Measurements from ENCODE around the gene TMEM238.
A peak's percentile ranks its signal among the peaks of the same experiment; 100 is the strongest.
"Not testable (repeated sequence)": the region's sequence is repeated elsewhere in the genome, so short reads cannot be mapped to it uniquely, and the experiment has no call there.

TMEM238 gene

GRCh38 chr19:55407800-55408532, 23.9 kb upstream of the TMEM238 start:
- peak overlapping the region; percentile 78 for H3K4me3 ChIP-seq (ENCODE audit: low read depth, low read length)
- TF ChIP-seq, protein P1, sequence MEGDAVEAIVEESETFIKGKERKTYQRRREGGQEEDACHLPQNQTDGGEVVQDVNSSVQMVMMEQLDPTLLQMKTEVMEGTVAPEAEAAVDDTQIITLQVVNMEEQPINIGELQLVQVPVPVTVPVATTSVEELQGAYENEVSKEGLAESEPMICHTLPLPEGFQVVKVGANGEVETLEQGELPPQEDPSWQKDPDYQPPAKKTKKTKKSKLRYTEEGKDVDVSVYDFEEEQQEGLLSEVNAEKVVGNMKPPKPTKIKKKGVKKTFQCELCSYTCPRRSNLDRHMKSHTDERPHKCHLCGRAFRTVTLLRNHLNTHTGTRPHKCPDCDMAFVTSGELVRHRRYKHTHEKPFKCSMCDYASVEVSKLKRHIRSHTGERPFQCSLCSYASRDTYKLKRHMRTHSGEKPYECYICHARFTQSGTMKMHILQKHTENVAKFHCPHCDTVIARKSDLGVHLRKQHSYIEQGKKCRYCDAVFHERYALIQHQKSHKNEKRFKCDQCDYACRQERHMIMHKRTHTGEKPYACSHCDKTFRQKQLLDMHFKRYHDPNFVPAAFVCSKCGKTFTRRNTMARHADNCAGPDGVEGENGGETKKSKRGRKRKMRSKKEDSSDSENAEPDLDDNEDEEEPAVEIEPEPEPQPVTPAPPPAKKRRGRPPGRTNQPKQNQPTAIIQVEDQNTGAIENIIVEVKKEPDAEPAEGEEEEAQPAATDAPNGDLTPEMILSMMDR (IDR thresholded peaks at IDR 0.05; ENCODE audit: low read depth, low read length), result no peak

DNA sequence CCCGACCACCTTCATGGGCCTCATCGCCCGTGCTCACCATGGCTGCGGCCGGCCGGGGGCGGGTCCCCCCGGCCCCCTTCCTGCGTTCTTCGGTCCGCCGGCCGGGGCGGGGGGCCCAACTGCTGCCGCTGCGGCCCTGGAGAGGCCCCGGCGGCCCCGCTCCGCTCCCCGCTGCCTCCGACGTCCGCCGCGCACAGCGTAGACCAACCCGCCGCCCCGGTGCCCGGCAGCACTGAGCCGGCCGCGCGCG, 23.4 kb upstream of the TMEM238 start, which contains the start of gene UBE2S:
Gene UBE2S (minus strand): TSS at position 239 of the 250 bp plus-strand sequence. CDS start 199 bp downstream, at position 40.
- peak within 1 kb of the TSS; percentile 78 for H3K4me3 ChIP-seq (ENCODE audit: low read depth, low read length)

DNA sequence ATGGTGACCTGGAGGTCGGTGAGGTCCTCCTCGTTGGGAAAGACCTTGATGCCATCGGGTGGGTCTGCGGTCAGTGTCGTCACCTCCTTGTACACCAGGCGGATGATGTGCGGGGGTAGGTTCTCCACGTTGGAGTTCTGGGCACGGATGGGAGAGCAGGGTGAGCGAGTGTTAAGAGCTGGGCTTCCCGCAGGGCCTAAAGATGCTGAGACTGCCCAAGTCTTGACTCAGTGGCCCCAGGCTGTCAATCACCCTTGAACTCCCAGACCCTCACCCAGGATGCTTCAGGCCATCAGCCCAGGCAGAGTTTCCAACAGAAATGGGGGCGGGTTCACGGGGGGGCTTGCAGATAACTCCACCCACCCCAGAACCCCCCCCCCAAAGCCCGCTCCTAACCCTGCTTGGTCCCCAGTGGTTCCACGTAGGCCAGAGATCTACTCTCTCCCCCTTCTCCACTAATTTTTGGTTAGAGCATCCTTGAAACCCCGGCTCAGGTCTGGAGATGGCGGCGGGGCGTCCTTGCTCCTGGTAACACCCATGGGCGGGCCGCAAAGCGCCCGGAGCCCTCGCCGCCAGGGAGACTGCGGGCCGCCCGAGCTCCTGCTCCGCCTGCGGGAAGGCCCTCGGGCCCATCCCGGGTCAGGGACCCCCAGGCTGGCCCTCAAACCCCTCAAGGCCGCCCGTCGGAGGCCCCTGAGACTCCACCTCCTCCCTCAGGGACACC, 22.9 kb upstream of the TMEM238 start:
- peak overlapping the region; percentile 78 for H3K4me3 ChIP-seq (ENCODE audit: low read depth, low read length)
- TF ChIP-seq, protein P1 (IDR thresholded peaks at IDR 0.05; ENCODE audit: low read depth, low read length), result no peak

DNA sequence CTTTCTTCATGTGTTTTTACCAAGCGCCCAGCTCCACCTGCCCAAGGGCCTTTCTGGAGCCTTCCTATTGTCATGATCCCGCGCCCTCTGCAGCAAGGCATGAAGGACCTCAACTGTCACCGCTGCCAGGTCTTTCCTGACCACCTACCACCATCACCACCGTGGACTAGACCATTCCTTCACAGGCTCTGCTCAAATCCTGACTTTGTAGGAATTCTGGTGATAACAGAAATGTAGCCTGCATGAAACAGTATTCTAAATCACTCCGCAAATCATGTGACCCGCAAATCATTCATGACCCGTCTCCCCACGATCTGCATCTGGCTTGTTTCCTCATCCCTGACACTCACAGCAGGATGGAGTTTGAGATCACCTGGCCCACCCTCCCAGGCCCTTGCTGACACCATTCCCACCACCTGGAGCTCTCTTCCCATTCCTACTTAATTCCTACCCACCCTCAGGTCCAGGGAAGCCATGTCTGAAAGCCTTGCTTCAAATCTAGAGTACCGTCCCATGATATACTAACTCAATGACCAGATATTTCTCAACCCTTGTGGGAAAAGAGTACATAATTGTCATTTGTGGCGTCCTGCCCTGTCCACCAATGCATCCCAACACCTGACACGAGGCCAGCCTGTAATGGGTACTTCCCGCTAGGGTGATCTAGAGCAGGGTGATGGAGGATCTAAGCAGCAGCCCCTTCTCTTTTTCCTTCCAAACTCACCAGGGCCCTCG, 22.2 kb upstream of the TMEM238 start:
- TF ChIP-seq, protein P1 (IDR thresholded peaks at IDR 0.05; ENCODE audit: low read depth, low read length), result no peak
- H3K4me3 ChIP-seq (ENCODE audit: low read depth, low read length), result peak overlapping the region; percentile 78

DNA sequence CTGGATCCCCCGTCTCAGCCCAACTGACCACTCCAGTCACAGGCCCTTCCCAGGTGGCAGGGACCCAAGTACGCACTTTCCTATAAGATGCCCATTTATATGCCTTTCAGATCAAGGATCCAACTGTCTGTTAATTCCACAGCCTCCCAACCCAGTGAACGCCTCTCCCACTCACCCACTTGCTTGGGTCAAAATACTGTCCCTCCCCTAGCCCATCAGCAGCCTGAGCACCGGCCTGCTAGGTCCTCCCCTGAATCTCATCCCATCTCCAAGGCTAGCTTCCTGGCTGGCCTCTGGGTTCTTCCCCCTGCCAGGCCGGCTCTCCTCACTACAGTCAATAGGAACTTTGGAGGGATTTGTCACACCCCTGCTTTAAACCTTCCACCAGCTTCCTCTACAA, 21.5 kb upstream of the TMEM238 start:
- TF ChIP-seq, protein P1 (IDR thresholded peaks at IDR 0.05; ENCODE audit: low read depth, low read length), result no peak
- H3K4me3 ChIP-seq (ENCODE audit: low read depth, low read length), result peak overlapping the region; percentile 78

- TF ChIP-seq, protein P1 (IDR thresholded peaks at IDR 0.05; ENCODE audit: low read depth, low read length), result no peak
- H3K4me3 ChIP-seq (ENCODE audit: low read depth, low read length), result no peak overlapping the region
These were observed 18.4 kb upstream of the TMEM238 start for GRCh38 chr19:55402509-55402908.

GRCh38 chr19:55401390-55401789, 17.3 kb upstream of the TMEM238 start:
- not testable (repeated sequence) for H3K4me3 ChIP-seq (ENCODE audit: low read depth, low read length)

All from WI38 (cell line).